ENCODE results near the gene LSMEM2.
A peak's percentile ranks its signal among the peaks of the same experiment; 100 is the strongest.

The LSMEM2 gene

GRCh38 chr3:50314342-50314741, 35.5 kb downstream of the LSMEM2 start:
- H3K36me3 ChIP-seq: peaks cover 19 to 59% (median 49%) of the 10 kb centered on the region in 11 experiments; a peak in 20 of 22 replicates
- no peak overlapping the region for H3K4me2 ChIP-seq
- H3K9ac ChIP-seq: peak overlapping the region in 2 of 11 experiments; percentile 2 to 22; a peak in 1 of 22 replicates
- peaks cover 0 to 35% (median 31%) of the 10 kb centered on the region in 11 experiments; a peak in 17 of 22 replicates for H4K20me1 ChIP-seq
- peaks cover 5 to 10% (median 9%) of the 10 kb centered on the region in 11 experiments for H3K9me3 ChIP-seq (replicated peaks in 1 of 11)
- no peak overlapping the region for H3K4me3 ChIP-seq
- no peak overlapping the region for H3K27ac ChIP-seq
- peaks cover 28 to 33% (median 30%) of the 10 kb centered on the region in 10 experiments for H3K4me1 ChIP-seq
- H3K27me3 ChIP-seq: no peaks in the 10 kb centered on the region
- no peak for TF ChIP-seq Cebpa-rat (IDR thresholded peaks at IDR 0.05)

- H3K27me3 ChIP-seq: no peaks in the 10 kb centered on the region
- H3K4me1 ChIP-seq: peaks cover 33 to 37% (median 35%) of the 10 kb centered on the region in 10 experiments
- no peak overlapping the region; a peak in 1 of 22 replicates for H3K9ac ChIP-seq
- no peak overlapping the region for H3K27ac ChIP-seq
- H3K36me3 ChIP-seq: peaks cover 19 to 59% (median 49%) of the 10 kb centered on the region in 11 experiments; a peak in 19 of 22 replicates
- no peak overlapping the region for H3K4me2 ChIP-seq
- H3K4me3 ChIP-seq: no peak overlapping the region
- peaks cover under 1 to 6% (median 4%) of the 10 kb centered on the region in 11 experiments; a peak in 19 of 22 replicates for H3K9me3 ChIP-seq (replicated peaks in 1 of 11)
- H4K20me1 ChIP-seq: peaks cover 0 to 40% (median 35%) of the 10 kb centered on the region in 11 experiments; a peak in 17 of 22 replicates
- no peak for TF ChIP-seq Cebpa-rat (IDR thresholded peaks at IDR 0.05)
These were observed 35.9 kb downstream of the LSMEM2 start for GRCh38 chr3:50314816-50315215.

- H3K4me2 ChIP-seq: peak overlapping the region; percentile 90 to 99 (median 97); a peak in 15 of 22 replicates
These were observed 37.9 kb downstream of the LSMEM2 start for GRCh38 chr3:50316657-50317242.

GRCh38 chr3:50317300-50317699, 38.4 kb downstream of the LSMEM2 start:
- no peaks in the 10 kb centered on the region for H3K9me3 ChIP-seq (replicated peaks in 1 of 11)
- peak overlapping the region in 3 of 11 experiments; percentile 9 to 32 (median 28); a peak in 3 of 22 replicates for H3K27ac ChIP-seq
- peaks cover 19 to 60% (median 50%) of the 10 kb centered on the region in 11 experiments; a peak in 19 of 22 replicates for H3K36me3 ChIP-seq
- H3K4me2 ChIP-seq: peak overlapping the region; percentile 90 to 99 (median 97); a peak in 21 of 22 replicates
- no peak for TF ChIP-seq Cebpa-rat (IDR thresholded peaks at IDR 0.05)
- H3K9ac ChIP-seq: peak overlapping the region in 9 of 11 experiments; percentile 0 to 98 (median 44); a peak in 15 of 22 replicates
- H3K27me3 ChIP-seq: no peaks in the 10 kb centered on the region
- H3K4me3 ChIP-seq: no peak overlapping the region
- H4K20me1 ChIP-seq: peaks cover 0 to 47% (median 41%) of the 10 kb centered on the region in 11 experiments; a peak in 17 of 22 replicates
- peaks cover 46 to 52% (median 50%) of the 10 kb centered on the region in 10 experiments for H3K4me1 ChIP-seq

More at GRCh38 chr3:50316657-50317242, 37.9 kb downstream of the LSMEM2 start:
- peak overlapping the region in 9 of 11 experiments; percentile 0 to 98 (median 44); a peak in 15 of 22 replicates for H3K9ac ChIP-seq
- H4K20me1 ChIP-seq: peaks cover 0 to 47% (median 41%) of the 10 kb centered on the region in 11 experiments; a peak in 17 of 22 replicates
- peaks cover 19 to 60% (median 50%) of the 10 kb centered on the region in 11 experiments; a peak in 19 of 22 replicates for H3K36me3 ChIP-seq
- TF ChIP-seq Cebpa-rat (IDR thresholded peaks at IDR 0.05): no peak
- no peak overlapping the region for H3K4me3 ChIP-seq
- no peaks in the 10 kb centered on the region; a peak in 1 of 22 replicates for H3K9me3 ChIP-seq (replicated peaks in 1 of 11)
- H3K27me3 ChIP-seq: no peaks in the 10 kb centered on the region
- peaks cover 41 to 47% (median 44%) of the 10 kb centered on the region in 10 experiments for H3K4me1 ChIP-seq
- peak overlapping the region in 3 of 11 experiments; percentile 9 to 32 (median 28); a peak in 4 of 22 replicates for H3K27ac ChIP-seq

- no peaks in the 10 kb centered on the region for H3K9me3 ChIP-seq (replicated peaks in 1 of 11)
- H3K4me1 ChIP-seq: peaks cover 55 to 61% (median 58%) of the 10 kb centered on the region in 10 experiments
- peak overlapping the region in 5 of 10 experiments; percentile 7 to 51 (median 26); a peak in 6 of 20 replicates for H3K4me3 ChIP-seq
- H3K4me2 ChIP-seq: peak overlapping the region; percentile 90 to 99 (median 97)
- TF ChIP-seq Cebpa-rat (IDR thresholded peaks at IDR 0.05): no peak
- H3K9ac ChIP-seq: peak overlapping the region; percentile 8 to 99 (median 93); a peak in 13 of 22 replicates
- peaks cover 0 to 47% (median 41%) of the 10 kb centered on the region in 11 experiments; a peak in 17 of 22 replicates for H4K20me1 ChIP-seq
- peaks cover 19 to 60% (median 50%) of the 10 kb centered on the region in 11 experiments; a peak in 19 of 22 replicates for H3K36me3 ChIP-seq
- no peaks in the 10 kb centered on the region for H3K27me3 ChIP-seq
- peak overlapping the region in 4 of 11 experiments; percentile 15 to 35 (median 28); a peak in 6 of 22 replicates for H3K27ac ChIP-seq
These were observed 39.3 kb downstream of the LSMEM2 start for GRCh38 chr3:50318163-50318562.

- H3K4me2 ChIP-seq: peak overlapping the region; percentile 90 to 99 (median 97)
These were observed 39.7 kb downstream of the LSMEM2 start for GRCh38 chr3:50318615-50319014.

GRCh38 chr3:50319181-50319893, 40.5 kb downstream of the LSMEM2 start:
- peaks cover 67 to 73% (median 70%) of the 10 kb centered on the region in 10 experiments for H3K4me1 ChIP-seq
- H3K9me3 ChIP-seq (replicated peaks in 1 of 11): no peaks in the 10 kb centered on the region
- H3K36me3 ChIP-seq: peaks cover 19 to 61% (median 50%) of the 10 kb centered on the region in 11 experiments; a peak in 19 of 22 replicates
- peaks cover 0 to 47% (median 41%) of the 10 kb centered on the region in 11 experiments; a peak in 18 of 22 replicates for H4K20me1 ChIP-seq
- peak overlapping the region in 4 of 11 experiments; percentile 12 to 32 (median 19); a peak in 3 of 22 replicates for H3K27ac ChIP-seq
- no peak for TF ChIP-seq Cebpa-rat (IDR thresholded peaks at IDR 0.05)
- peak overlapping the region; percentile 90 to 99 (median 97) for H3K4me2 ChIP-seq
- H3K4me3 ChIP-seq: peak overlapping the region in 7 of 10 experiments; percentile 14 to 87 (median 78); a peak in 12 of 20 replicates
- H3K9ac ChIP-seq: peak overlapping the region; percentile 29 to 100 (median 98); a peak in 17 of 22 replicates
- no peaks in the 10 kb centered on the region for H3K27me3 ChIP-seq

More at GRCh38 chr3:50318615-50319014, 39.7 kb downstream of the LSMEM2 start:
- peak overlapping the region in 5 of 10 experiments; percentile 7 to 51 (median 16); a peak in 7 of 20 replicates for H3K4me3 ChIP-seq
- peaks cover 59 to 65% (median 63%) of the 10 kb centered on the region in 10 experiments for H3K4me1 ChIP-seq
- H3K9ac ChIP-seq: peak overlapping the region; percentile 8 to 99 (median 93); a peak in 16 of 22 replicates
- H3K36me3 ChIP-seq: peaks cover 19 to 60% (median 50%) of the 10 kb centered on the region in 11 experiments; a peak in 19 of 22 replicates
- no peak for TF ChIP-seq Cebpa-rat (IDR thresholded peaks at IDR 0.05)
- H3K27me3 ChIP-seq: no peaks in the 10 kb centered on the region
- no peaks in the 10 kb centered on the region for H3K9me3 ChIP-seq (replicated peaks in 1 of 11)
- H4K20me1 ChIP-seq: peaks cover 0 to 47% (median 41%) of the 10 kb centered on the region in 11 experiments; a peak in 17 of 22 replicates
- peak overlapping the region in 5 of 11 experiments; percentile 15 to 35 (median 32); a peak in 4 of 22 replicates for H3K27ac ChIP-seq

Measured in BLaER1 treated with 17β-estradiol and CSF1 and Interleukin-3, amounts not matched to agents 10 nM and 100 nM (cell line).